ENCODE measurements around the gene DNALI1.
A peak's percentile ranks its signal among the peaks of the same experiment; 100 is the strongest.

Gene DNALI1

GRCh38 chr1:37602750-37603694, 46.3 kb downstream of the DNALI1 start:
- Histone ChIP-seq H3K4me3 (ENCODE audit: low read depth in 1 of 2, low read length in 2 of 2) (no peak overlapping the region), H2AFZ (ENCODE audit: low read depth, low read length) (no peak overlapping the region), H4K20me1 (ENCODE audit: insufficient read depth, low read length) (no peaks in the 10 kb centered on the region), H3K36me3 (ENCODE audit: insufficient read depth, low read length) (no peaks in the 10 kb centered on the region), H3K9ac (ENCODE audit: low read depth, low read length) (no peak overlapping the region), H3K4me1 (ENCODE audit: insufficient read depth, low read length) (no peaks in the 10 kb centered on the region), H3K9me3 (ENCODE audit: insufficient read depth, low read length, severe bottlenecking) (no peaks in the 10 kb centered on the region), H3K27me3 (ENCODE audit: insufficient read depth, low read length, poor library complexity) (peaks cover 38% of the 10 kb centered on the region), H3K79me2 (ENCODE audit: insufficient read depth, low read length) (no peaks in the 10 kb centered on the region), H3K27ac (ENCODE audit: low read length) (no peak overlapping the region), H3K4me2 (ENCODE audit: insufficient read depth, low read length) (no peak overlapping the region)
- peak; percentile 38 for DNase-seq
- peak; percentile 78 for ATAC-seq (ENCODE audit: insufficient read depth, low read depth)
- TF ChIP-seq CTCF (IDR thresholded peaks at IDR 0.05; ENCODE audit: borderline replicate concordance, extremely low read depth, low read length, poor library complexity, severe bottlenecking) (peak; percentile 77), EZH2 (IDR thresholded peaks at IDR 0.05; ENCODE audit: borderline replicate concordance, low read depth, low read length, severe bottlenecking) (no peak)

GRCh38 chr1:37605061-37605650, 48.4 kb downstream of the DNALI1 start:
- TF ChIP-seq EZH2 (IDR thresholded peaks at IDR 0.05; ENCODE audit: borderline replicate concordance, low read depth, low read length, severe bottlenecking) (no peak), CTCF (IDR thresholded peaks at IDR 0.05; ENCODE audit: borderline replicate concordance, extremely low read depth, low read length, poor library complexity, severe bottlenecking) (no peak)
- H3K36me3 ChIP-seq (ENCODE audit: insufficient read depth, low read length), result no peaks in the 10 kb centered on the region
- DNase-seq, result no peak
- H3K27me3 ChIP-seq (ENCODE audit: insufficient read depth, low read length, poor library complexity), result peaks cover 56% of the 10 kb centered on the region
- H3K27ac ChIP-seq (ENCODE audit: low read length), result no peak overlapping the region
- no peaks in the 10 kb centered on the region for H3K9me3 ChIP-seq (ENCODE audit: insufficient read depth, low read length, severe bottlenecking)
- H2AFZ ChIP-seq (ENCODE audit: low read depth, low read length), result no peak overlapping the region
- 0 out of 3 replicates have a peak, but pooled peaks have one; percentile 17 for ATAC-seq (ENCODE audit: insufficient read depth, low read depth)
- H3K4me3 ChIP-seq (ENCODE audit: low read depth in 1 of 2, low read length in 2 of 2), result no peak overlapping the region
- no peak overlapping the region for H3K9ac ChIP-seq (ENCODE audit: low read depth, low read length)
- no peak overlapping the region for H3K4me2 ChIP-seq (ENCODE audit: insufficient read depth, low read length)
- no peaks in the 10 kb centered on the region for H3K4me1 ChIP-seq (ENCODE audit: insufficient read depth, low read length)
- no peaks in the 10 kb centered on the region for H4K20me1 ChIP-seq (ENCODE audit: insufficient read depth, low read length)
- no peaks in the 10 kb centered on the region for H3K79me2 ChIP-seq (ENCODE audit: insufficient read depth, low read length)

- ATAC-seq (ENCODE audit: insufficient read depth, low read depth) (no peak), DNase-seq (no peak)
- no peak overlapping the region for H3K9ac ChIP-seq (ENCODE audit: low read depth, low read length)
- no peak overlapping the region for H3K27ac ChIP-seq (ENCODE audit: low read length)
- TF ChIP-seq CTCF (IDR thresholded peaks at IDR 0.05; ENCODE audit: borderline replicate concordance, extremely low read depth, low read length, poor library complexity, severe bottlenecking), result no peak
- TF ChIP-seq EZH2 (IDR thresholded peaks at IDR 0.05; ENCODE audit: borderline replicate concordance, low read depth, low read length, severe bottlenecking), result no peak
- H3K4me2 ChIP-seq (ENCODE audit: insufficient read depth, low read length), result no peak overlapping the region
- no peaks in the 10 kb centered on the region for H3K79me2 ChIP-seq (ENCODE audit: insufficient read depth, low read length)
- no peaks in the 10 kb centered on the region for H3K36me3 ChIP-seq (ENCODE audit: insufficient read depth, low read length)
- no peak overlapping the region for H3K4me3 ChIP-seq (ENCODE audit: low read depth in 1 of 2, low read length in 2 of 2)
- no peaks in the 10 kb centered on the region for H4K20me1 ChIP-seq (ENCODE audit: insufficient read depth, low read length)
- H3K9me3 ChIP-seq (ENCODE audit: insufficient read depth, low read length, severe bottlenecking), result no peaks in the 10 kb centered on the region
- H3K27me3 ChIP-seq (ENCODE audit: insufficient read depth, low read length, poor library complexity), result peaks cover 56% of the 10 kb centered on the region
- no peak overlapping the region for H2AFZ ChIP-seq (ENCODE audit: low read depth, low read length)
- H3K4me1 ChIP-seq (ENCODE audit: insufficient read depth, low read length), result no peaks in the 10 kb centered on the region
These were observed 49.2 kb downstream of the DNALI1 start for GRCh38 chr1:37605806-37606474.
